Measurements from ENCODE around the gene MACROD2. TPM values are rescaled to one million over a fixed set of nuclear protein-coding genes. Genes with fewer than 3 reads are reported as not detected.

MACROD2 gene
- total RNA-seq, 4 donors from 2014 or later = 10.0 to 24.0 (median 17.0) TPM

GRCh38 chr20:15227102-15227501, 1231.8 kb downstream of the MACROD2 start:
- 83 to 84% methylated on average over 3 of the region's 3 CpGs for WGBS, 2 donors
- H3K4me3 ChIP-seq (ENCODE audit: low read depth, poor library complexity, severe bottlenecking) = no peak overlapping the region
- no peak for DNase-seq (ENCODE audit: low spot score in 2 of 2)
- no peak for TF ChIP-seq POLR2A (IDR thresholded peaks at IDR 0.05)
- TF ChIP-seq, protein P1, sequence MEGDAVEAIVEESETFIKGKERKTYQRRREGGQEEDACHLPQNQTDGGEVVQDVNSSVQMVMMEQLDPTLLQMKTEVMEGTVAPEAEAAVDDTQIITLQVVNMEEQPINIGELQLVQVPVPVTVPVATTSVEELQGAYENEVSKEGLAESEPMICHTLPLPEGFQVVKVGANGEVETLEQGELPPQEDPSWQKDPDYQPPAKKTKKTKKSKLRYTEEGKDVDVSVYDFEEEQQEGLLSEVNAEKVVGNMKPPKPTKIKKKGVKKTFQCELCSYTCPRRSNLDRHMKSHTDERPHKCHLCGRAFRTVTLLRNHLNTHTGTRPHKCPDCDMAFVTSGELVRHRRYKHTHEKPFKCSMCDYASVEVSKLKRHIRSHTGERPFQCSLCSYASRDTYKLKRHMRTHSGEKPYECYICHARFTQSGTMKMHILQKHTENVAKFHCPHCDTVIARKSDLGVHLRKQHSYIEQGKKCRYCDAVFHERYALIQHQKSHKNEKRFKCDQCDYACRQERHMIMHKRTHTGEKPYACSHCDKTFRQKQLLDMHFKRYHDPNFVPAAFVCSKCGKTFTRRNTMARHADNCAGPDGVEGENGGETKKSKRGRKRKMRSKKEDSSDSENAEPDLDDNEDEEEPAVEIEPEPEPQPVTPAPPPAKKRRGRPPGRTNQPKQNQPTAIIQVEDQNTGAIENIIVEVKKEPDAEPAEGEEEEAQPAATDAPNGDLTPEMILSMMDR (IDR thresholded peaks at IDR 0.05) = no peak
- intact Hi-C loops (cut with DNase I; ENCODE audit: low total_unique reads) = no loop called here

DNA sequence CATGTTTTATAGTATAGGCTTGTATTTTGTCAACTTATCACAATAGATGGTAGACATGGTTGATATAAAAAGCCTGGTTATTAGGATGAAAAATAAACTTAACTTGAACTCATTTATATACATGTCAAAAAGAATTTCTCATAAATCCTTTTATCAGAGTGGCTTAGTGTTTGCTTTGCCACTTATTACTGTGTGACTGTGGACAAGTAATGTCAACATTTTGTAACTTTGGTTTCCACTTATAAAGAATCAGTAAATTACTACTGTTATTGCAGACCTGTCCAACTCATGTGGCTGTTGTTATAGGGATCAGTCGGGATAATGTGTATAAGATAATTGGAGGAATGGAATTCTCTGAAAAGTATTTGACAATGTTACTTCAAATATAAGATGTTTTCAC, 1236.9 kb downstream of the MACROD2 start:
- 89 to 90% methylated on average over 1 of the region's 1 CpG for WGBS, 2 donors
- no peak overlapping the region for H3K4me3 ChIP-seq (ENCODE audit: low read depth, poor library complexity, severe bottlenecking)
- intact Hi-C loops (cut with DNase I; ENCODE audit: low total_unique reads) = no loop called here
- DNase-seq (ENCODE audit: low spot score in 2 of 2) = no peak
- TF ChIP-seq POLR2A (IDR thresholded peaks at IDR 0.05) = no peak
- TF ChIP-seq, protein P1 (IDR thresholded peaks at IDR 0.05) = no peak

DNA sequence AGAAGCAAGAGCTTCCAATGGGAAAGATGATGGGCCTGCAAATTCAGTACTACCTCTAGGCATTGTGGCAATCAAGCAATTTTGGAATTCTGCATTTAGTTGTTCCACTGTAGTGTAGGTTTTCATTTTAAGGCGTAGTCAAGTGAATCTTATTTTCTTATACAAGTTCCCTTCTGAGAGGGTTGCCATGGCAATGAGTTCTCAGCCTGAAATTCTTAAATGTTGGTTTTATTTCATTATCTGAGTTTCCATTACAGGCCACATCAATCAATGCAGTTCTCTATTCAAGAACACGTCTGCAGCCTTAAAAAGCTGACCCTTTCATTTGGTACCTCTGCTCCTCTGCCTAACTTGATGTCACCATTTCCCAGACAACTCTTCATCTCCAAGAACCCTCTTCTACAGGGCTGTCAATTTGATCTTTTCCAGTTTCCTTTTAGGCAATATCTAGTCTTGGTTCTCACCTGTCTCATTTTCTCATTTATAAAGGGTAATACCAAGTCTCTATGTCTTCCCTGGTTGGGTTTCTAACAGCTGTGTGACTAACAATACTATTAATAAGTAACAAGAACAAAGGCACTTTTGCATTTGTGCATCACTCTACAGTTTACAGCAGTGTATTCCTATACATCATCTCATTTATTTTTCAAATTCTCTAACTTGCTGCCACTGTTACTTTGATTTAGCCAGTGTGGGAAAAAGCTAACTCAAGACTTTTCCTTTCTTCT, 1240.3 kb downstream of the MACROD2 start:
- no peak overlapping the region for H3K4me3 ChIP-seq (ENCODE audit: low read depth, poor library complexity, severe bottlenecking)
- no peak for DNase-seq (ENCODE audit: low spot score in 2 of 2)
- WGBS, 2 donors = 87 to 91% methylated on average over 2 of the region's 2 CpGs

GRCh38 chr20:15236812-15237211, 1241.5 kb downstream of the MACROD2 start:
- 13 to 16% methylated on average over 1 of the region's 1 CpG for WGBS, 2 donors
- TF ChIP-seq POLR2A (IDR thresholded peaks at IDR 0.05) = no peak
- TF ChIP-seq, protein P1 (IDR thresholded peaks at IDR 0.05) = no peak
- intact Hi-C loops (cut with DNase I; ENCODE audit: low total_unique reads) = no loop called here
- no peak overlapping the region for H3K4me3 ChIP-seq (ENCODE audit: low read depth, poor library complexity, severe bottlenecking)
- no peak for DNase-seq (ENCODE audit: low spot score in 2 of 2)

More for the DNA sequence above, 1240.3 kb downstream of the MACROD2 start:
- TF ChIP-seq POLR2A (IDR thresholded peaks at IDR 0.05) = no peak
- TF ChIP-seq, protein P1 (IDR thresholded peaks at IDR 0.05) = no peak
- intact Hi-C loops (cut with DNase I; ENCODE audit: low total_unique reads) = no loop called here

DNA sequence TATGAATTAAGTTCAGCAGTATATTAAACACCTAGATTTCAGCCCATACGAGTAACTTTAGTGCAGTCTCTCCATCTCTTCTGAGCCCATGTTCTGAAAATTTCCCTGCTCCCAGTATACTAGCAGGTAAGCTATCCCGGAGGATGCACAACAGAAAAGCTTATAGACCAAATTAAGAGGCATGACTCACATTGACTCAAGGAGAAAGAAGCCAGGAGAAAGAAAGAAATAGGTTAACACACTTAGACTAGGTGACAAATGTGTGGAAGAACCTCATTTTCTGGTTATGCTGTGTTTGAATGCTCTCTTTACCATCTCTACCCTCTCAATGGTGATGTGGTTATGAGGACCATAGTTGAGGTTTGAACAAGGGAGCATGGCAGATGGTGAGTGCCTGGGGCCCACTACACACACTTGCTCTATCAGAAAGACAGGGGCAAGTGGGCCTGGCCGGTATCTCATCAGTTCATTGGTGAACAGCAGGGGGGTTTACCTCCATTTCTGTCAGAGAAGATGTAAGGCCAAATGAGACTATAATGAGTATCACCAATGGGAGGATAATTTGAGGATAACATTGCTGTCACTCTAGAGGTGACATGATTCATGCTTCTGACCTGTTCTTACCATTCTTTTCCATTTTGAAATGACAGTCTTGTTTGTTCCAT, 1244.4 kb downstream of the MACROD2 start:
- WGBS, 2 donors = 85 to 98% methylated on average over 3 of the region's 3 CpGs
- TF ChIP-seq, protein P1 (IDR thresholded peaks at IDR 0.05) = no peak
- no peak for TF ChIP-seq POLR2A (IDR thresholded peaks at IDR 0.05)
- H3K4me3 ChIP-seq (ENCODE audit: low read depth, poor library complexity, severe bottlenecking) = no peak overlapping the region
- intact Hi-C loops (cut with DNase I; ENCODE audit: low total_unique reads) = no loop called here
- DNase-seq (ENCODE audit: low spot score in 2 of 2) = no peak
